ENCODE data around the gene CDH20.

Gene CDH20

DNA sequence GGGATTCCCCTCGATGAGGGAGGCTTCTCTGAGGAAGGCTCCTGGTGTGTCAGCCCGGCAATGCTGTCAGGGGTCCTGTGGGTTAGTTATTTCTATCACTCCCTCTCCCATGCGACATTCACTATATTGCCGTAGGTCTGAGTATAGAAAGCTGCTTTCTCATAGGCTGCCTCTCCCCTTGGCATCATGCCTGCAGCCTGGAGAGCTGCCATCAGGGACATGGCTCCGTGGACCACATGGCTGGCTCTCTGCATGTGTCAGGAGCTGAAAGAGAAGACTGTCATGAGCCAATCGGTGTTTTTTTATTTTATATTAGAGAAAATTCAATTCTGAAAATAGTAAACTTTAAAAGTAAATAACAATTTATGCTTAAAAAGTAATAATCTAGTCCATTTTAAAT lies 198.0 kb downstream of the CDH20 start:
- no peaks in the 10 kb centered on the region for H3K9me3 ChIP-seq (ENCODE audit: control insufficient read depth, insufficient read depth, low read depth, low read length)
- H3K27ac ChIP-seq (ENCODE audit: extremely low read depth, low read depth, low read length): no peak overlapping the region
- no peak overlapping the region for H3K4me3 ChIP-seq (ENCODE audit: low read depth, low read length)
- POLR2A ChIA-PET: no interaction called here
- CTCF ChIA-PET: no interaction called here
- TF ChIP-seq SETDB1 (IDR thresholded peaks at IDR 0.05; ENCODE audit: insufficient read length, low read length) (no peak), ZNF843 (tag by site-specific recombination; IDR thresholded peaks at IDR 0.05) (no peak), ZNF626 (tag by site-specific recombination; IDR thresholded peaks at IDR 0.05) (no peak), ZNF621 (tag by site-specific recombination; IDR thresholded peaks at IDR 0.05) (no peak), GLI4 (tag by site-specific recombination; IDR thresholded peaks at IDR 0.05) (no peak), ZNF324 (tag by site-specific recombination; IDR thresholded peaks at IDR 0.05) (no peak), SP3 (tag by site-specific recombination; IDR thresholded peaks at IDR 0.05) (no peak), ZNF221 (tag by site-specific recombination; IDR thresholded peaks at IDR 0.05; ENCODE audit: borderline replicate concordance) (no peak)
- TF ChIP-seq, protein P1, sequence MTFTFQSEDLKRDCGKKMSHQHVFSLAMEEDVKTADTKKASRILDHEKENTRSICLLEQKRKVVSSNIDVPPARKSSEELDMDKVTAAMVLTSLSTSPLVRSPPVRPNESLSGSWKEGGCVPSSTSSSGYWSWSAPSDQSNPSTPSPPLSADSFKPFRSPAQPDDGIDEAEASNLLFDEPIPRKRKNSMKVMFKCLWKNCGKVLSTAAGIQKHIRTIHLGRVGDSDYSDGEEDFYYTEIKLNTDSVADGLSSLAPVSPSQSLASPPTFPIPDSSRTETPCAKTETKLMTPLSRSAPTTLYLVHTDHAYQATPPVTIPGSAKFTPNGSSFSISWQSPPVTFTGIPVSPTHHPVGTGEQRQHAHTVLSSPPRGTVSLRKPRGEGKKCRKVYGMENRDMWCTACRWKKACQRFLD (tag by site-specific recombination; IDR thresholded peaks at IDR 0.05): no peak
- TF ChIP-seq, protein P2, sequence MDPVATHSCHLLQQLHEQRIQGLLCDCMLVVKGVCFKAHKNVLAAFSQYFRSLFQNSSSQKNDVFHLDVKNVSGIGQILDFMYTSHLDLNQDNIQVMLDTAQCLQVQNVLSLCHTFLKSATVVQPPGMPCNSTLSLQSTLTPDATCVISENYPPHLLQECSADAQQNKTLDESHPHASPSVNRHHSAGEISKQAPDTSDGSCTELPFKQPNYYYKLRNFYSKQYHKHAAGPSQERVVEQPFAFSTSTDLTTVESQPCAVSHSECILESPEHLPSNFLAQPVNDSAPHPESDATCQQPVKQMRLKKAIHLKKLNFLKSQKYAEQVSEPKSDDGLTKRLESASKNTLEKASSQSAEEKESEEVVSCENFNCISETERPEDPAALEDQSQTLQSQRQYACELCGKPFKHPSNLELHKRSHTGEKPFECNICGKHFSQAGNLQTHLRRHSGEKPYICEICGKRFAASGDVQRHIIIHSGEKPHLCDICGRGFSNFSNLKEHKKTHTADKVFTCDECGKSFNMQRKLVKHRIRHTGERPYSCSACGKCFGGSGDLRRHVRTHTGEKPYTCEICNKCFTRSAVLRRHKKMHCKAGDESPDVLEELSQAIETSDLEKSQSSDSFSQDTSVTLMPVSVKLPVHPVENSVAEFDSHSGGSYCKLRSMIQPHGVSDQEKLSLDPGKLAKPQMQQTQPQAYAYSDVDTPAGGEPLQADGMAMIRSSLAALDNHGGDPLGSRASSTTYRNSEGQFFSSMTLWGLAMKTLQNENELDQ (tag by site-specific recombination; IDR thresholded peaks at IDR 0.05; ENCODE audit: low read depth): no peak
- TF ChIP-seq, protein P3, sequence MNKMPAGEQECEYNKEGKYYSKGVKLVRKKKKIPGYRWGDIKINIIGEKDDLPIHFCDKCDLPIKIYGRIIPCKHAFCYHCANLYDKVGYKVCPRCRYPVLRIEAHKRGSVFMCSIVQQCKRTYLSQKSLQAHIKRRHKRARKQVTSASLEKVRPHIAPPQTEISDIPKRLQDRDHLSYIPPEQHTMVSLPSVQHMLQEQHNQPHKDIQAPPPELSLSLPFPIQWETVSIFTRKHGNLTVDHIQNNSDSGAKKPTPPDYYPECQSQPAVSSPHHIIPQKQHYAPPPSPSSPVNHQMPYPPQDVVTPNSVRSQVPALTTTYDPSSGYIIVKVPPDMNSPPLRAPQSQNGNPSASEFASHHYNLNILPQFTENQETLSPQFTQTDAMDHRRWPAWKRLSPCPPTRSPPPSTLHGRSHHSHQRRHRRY (tag by site-specific recombination; IDR thresholded peaks at IDR 0.05): no peak
- no peaks in the 10 kb centered on the region for H3K4me1 ChIP-seq (ENCODE audit: control insufficient read depth, insufficient read depth, low read length)
- no peaks in the 10 kb centered on the region for H3K36me3 ChIP-seq (ENCODE audit: control insufficient read depth in 2 of 2, insufficient read depth in 1 of 2, low read length in 2 of 2)

DNA sequence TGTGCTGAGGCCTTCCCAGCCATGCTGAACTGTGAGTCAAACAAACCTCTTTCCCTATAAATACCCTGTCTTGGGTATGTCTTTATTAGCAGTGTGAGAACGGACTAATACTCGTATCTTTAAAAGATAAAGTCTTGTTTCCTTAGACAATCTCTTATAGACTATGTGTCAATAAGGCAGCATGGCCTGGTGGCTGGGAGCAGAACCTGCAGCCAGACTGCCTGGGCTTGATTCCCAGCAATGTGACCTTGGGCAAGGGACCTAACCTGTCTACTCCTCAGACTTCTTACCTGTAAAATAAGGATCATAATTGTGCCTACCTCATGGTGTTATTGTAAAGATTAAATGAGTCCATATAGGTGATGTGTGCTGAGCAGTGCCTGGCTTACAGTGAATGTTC lies 198.7 kb downstream of the CDH20 start:
- H3K4me3 ChIP-seq (ENCODE audit: low read depth, low read length): no peak overlapping the region
- no peaks in the 10 kb centered on the region for H3K9me3 ChIP-seq (ENCODE audit: control insufficient read depth, insufficient read depth, low read depth, low read length)
- H3K36me3 ChIP-seq (ENCODE audit: control insufficient read depth in 2 of 2, insufficient read depth in 1 of 2, low read length in 2 of 2): no peaks in the 10 kb centered on the region
- ChIA-PET CTCF (interaction anchor here (1.0 kb wide), 1 partner anchor 28 kb away, joined by 3 read pairs; no protein-coding TSS in a partner anchor), POLR2A (no interaction called here)
- no peak overlapping the region for H3K27ac ChIP-seq (ENCODE audit: extremely low read depth, low read depth, low read length)
- TF ChIP-seq ZNF404 (tag by site-specific recombination; IDR thresholded peaks at IDR 0.05) (no peak), EGR2 (tag by site-specific recombination; IDR thresholded peaks at IDR 0.05; ENCODE audit: low read depth) (no peak), ZNF433 (tag by site-specific recombination; IDR thresholded peaks at IDR 0.05; ENCODE audit: low read depth) (no peak), ZNF664 (tag by site-specific recombination; IDR thresholded peaks at IDR 0.05) (no peak), BCL11B (tag by site-specific recombination; IDR thresholded peaks at IDR 0.05; ENCODE audit: low read depth) (no peak), ZNF670 (tag by site-specific recombination; IDR thresholded peaks at IDR 0.05; ENCODE audit: low read depth) (no peak), ZNF768 (tag by site-specific recombination; IDR thresholded peaks at IDR 0.05) (no peak), ZSCAN23 (tag by site-specific recombination; IDR thresholded peaks at IDR 0.05) (no peak), ZNF114 (tag by site-specific recombination; IDR thresholded peaks at IDR 0.05) (no peak), ZNF558 (tag by site-specific recombination; IDR thresholded peaks at IDR 0.05) (no peak), ZNF423 (tag by site-specific recombination; IDR thresholded peaks at IDR 0.05) (no peak)
- no peaks in the 10 kb centered on the region for H3K4me1 ChIP-seq (ENCODE audit: control insufficient read depth, insufficient read depth, low read length)
